HG03095 (cell line): ENCODE results near the gene LITAF.
A peak's percentile ranks its signal among the peaks of the same experiment; 100 is the strongest.
"Not testable (repeated sequence)": the region's sequence is repeated elsewhere in the genome, so short reads cannot be mapped to it uniquely, and the experiment has no call there.

Source experiments
- ATAC-seq: cut with Tn5 transposase; IDR thresholded peaks from one replicate; pipeline ENCODE4 v1.9.1; 2021; ENCODE audit warnings: moderate library complexity; ENCODE audit not compliant: unreplicated experiment

The LITAF gene

DNA sequence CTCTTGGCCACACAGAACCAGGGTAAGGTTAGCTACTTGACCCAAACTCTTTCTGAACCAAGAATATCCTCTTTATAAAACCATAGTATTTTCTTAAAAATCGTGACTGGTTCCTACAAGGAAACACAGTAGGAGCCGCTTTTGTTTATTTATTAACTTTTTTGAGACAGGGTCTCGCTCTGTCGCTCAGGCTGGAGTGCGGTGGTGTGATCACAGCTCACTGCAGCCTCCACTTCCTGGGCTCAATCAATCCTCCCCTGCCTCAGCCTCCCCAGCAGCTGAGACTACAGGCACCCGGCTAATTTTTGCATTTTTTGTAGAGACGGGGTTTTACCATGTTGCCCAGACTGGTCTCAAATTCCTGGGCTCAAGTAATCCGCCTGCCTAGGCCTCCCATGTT lies 14.7 kb upstream of the LITAF start:
- ATAC-seq = no peak

DNA sequence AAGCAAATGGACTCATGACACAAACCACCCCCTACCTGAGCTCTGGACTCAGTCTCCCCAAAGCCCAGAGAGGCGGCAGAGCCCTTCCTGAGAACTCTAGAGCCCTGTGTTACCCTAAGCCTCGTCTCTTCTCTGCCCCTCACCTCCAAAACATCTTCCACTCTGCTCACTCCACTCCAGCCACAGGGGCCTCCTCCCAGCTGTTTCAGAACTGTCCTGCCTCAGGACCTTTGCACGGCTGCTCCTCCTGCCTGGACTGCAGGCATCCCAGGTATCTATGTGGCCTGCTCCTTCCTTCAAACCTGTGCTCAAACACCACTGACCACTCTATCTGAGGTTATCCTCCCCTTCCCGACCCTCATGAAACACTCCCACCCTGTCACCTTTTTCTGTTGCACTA lies 12.9 kb upstream of the LITAF start:
- no peak for ATAC-seq

DNA sequence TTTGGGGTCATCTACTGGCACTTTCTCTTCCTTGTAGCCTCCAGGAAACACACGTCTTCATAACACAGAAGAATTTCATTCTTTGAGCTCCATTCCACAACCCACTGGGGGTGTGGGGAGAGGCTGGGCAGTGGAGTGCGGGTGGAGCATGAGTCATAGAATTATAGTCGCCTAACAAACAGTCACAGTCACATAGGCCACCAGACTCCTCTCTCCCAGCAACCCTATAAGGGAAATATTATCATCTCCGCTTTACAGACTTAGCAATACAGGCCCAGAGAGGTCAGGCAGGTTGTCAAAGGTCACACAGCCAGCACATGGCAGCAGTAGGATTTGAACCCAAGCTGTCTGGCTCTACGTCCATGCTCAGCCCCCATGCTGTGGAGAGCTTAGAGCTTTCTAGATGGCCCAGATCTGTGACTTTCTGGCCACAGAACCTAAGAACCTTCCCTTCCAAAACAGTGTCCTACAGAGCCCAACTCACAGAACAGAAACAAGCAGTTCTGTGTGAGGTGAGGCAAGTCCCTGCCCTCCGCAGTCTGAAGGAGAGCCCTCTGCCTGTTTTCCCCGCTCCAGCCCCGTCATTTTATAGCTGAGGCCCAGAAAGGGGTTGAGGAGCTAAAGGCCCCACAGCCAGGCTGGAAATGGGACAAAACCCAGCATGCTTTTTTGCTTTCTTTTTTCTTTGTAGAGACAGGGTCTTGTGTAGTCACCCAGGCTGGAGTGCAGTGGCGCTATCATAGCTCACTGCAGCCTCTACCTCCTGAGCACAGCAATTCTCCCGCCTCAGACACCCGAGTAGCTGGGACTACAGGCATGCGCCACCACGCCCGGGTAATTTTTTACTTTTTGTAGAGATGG lies 10.7 kb upstream of the LITAF start:
- no peak for ATAC-seq

DNA sequence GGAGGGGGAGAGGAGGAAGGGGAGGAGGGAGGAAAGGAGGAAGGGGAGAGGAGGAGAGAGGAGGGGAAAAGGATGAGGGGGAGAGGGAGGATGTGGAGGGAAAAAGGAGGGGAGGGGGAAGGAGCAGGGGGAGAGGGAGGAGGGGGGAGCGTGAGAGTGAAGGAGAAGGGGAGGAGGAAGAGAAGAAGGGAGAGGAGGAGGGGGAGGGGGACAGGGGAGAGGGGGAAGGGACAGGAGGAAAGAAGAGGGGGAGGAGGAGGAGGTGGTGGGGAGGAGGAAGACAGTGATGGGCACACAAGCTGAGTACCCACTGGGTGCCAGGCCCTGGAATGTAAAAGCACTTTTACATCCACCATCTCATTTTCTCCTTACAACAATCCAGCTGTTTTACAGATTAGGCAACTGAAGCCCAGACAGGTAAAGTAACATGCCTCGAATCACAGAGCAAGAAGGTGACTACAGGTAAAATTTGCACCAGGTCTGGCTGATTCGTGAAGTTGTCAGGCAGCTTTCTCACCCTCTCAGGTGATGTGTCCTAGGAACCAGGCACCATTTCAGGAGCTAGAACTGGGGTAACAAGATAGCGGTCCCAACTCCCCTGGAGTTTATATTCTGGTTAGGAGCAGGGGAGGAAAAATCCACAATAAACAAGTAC lies 10.0 kb upstream of the LITAF start:
- no peak for ATAC-seq

DNA sequence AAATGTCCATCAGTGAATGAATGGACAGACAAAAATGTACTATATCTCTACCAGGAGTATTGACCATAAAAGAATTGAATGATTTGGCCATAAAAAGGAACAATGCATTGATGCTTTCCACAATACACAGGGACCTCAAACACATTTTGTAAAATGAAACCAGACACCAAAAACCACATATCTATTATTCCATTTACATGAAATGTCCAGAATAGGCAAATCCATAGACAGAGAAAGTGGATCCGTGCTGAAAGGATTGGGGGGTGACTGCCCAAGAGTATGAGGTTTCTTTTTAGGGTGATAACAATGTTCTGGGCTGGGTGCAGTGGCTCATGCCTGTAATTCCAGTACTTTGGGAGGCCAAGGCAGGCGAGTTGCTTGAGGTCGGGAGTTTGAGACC lies 6.9 kb upstream of the LITAF start:
- ATAC-seq = no peak

DNA sequence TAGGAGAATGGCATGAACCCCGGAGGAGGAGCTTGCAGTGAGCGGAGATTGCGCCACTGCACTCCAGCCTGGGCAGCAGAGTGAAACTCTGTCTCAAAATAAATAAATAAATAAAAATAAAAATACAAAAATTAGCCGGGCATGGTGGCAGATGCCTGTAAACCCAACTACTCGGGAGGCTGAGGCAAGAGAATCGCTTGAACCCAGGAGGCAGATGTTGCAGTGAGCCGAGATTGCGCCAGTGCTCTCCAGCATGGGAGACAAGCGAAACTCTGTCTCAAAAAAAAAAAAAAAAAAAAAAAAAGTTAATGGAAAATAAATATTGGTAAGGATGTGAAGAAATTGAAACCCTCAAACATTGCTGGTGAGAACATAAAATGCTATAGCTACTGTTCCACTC lies 6.4 kb upstream of the LITAF start:
- not testable (repeated sequence) for ATAC-seq

DNA sequence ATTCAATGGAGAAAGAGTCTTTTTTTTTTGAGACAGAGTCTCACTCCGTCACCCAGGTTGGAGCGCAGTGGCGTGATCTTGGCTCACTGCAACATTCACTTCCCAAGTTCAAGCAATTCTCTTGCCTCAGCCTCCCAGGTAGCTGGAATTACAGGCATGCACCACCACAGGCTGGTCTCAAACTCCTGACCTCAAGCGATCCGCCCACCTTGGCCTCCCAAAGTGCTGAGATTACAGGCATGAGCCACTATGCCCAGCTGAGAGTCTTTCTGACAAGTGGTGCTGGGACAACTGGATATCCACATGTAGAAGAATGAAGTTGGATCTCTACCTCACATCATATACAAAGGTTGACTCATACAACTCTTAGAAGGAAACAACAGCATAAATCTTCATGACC lies 4.9 kb upstream of the LITAF start:
- ATAC-seq = not testable (repeated sequence)

DNA sequence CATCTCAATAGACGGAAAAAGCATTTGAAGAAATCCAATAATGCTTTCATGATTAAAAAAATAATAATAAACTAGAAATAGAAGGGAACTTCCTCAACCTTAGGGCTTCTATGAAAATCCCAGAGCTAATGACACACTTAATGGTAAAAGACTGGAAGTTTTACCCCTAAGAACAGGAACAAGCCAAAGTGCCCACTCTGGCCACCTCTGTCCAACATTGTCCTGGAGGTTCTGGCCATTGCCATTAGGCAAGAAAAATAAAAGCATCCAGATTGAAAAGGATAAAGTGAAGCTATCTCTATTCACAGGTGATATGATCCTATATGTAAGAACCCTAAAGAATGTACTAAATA lies 2.5 kb upstream of the LITAF start:
- ATAC-seq = no peak

DNA sequence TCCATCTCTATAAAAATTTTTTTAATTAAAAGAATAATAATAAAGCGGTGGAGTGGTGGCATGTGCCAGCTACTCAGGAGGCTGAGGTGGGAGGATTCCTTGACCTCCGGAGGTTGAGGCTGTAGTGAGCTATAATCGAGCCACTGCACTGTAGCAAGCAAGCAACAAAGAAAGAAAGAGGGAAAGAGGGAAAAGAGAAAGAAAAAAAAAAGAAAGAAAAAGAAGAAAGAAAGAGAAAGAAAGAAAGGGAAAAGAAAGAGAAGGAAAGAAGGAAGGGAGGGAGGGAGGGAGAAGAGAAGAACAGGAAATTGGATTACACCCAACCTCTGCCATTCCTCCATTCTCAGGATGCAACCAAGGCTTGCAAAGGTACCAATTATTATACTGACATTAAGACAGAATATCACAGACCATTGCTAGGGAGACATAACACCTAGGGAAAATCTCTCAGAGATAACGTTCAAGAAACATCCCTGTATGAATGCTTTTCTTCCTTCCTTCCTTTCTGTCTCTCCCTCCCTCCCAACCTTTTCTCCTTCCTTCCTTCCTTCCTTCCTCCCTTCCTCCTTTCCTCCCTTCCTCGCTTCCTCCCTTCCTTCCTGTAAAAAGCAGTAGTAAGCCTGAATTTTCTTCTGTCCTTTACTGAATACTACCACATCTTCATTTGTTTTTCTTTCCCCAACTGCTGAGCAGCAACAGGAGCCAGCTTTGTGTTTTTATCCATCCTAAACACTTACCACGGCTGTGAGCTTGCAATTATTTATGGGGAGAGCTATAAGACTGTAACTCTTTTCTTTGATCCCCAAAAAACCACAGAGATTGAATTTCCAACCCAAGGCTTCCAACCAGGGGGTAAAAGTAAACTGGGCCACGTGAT lies 1.8 kb upstream of the LITAF start:
- ATAC-seq = no peak

DNA sequence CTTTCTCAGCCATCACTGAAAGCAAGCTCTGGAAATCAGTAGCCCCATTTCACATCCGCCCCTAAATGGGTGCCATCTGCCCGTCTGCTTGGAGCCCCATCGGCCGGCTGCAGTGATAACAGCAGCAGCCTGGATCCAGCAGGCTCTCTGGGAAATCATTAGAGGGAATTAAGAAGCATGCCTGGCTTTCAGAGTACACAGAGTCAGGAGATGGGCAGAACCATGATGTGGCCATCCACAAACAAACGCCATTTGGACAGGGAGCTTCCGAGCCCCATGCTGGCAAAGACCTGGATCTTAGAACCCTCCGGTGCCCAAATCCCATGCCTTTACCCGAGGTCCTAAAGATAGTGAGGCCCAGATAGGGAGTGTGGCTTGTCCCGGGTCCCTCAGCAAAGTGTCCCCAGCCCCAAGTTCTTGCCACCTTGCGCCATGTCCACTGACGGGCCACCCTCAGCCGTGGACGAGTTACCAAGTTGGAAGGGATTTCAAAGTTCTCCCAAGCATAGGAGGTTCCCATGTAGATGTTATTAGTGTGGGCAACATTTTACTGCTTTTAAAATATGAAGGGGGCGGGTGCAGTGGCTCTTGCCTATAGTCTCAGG lies 1.0 kb upstream of the LITAF start:
- no peak for ATAC-seq

DNA sequence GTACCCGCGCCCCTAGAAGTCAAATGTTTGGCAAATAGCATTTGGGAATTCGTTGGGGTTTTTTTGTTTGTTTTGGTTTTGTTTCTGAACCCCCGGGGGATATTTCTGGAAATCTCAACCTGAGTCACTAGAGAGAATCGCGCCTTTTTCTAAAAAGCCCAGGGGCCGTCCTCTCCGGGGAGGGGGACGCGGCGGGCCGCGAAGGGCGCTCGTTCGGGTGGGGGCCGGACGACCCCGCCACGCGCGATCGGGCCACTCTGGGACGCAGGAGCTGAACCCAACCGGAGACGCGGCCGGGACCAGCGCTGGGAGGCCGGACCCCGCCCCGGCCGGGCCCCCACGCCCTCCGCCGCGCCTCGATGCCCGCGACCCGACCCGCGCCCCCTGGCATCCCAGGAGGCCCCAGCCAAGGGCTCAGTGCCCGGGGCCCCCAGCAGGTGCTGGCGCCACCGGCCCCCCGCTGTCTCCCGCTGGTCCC lies 302 bp downstream of the LITAF start:
- ATAC-seq = peak; percentile 7

DNA sequence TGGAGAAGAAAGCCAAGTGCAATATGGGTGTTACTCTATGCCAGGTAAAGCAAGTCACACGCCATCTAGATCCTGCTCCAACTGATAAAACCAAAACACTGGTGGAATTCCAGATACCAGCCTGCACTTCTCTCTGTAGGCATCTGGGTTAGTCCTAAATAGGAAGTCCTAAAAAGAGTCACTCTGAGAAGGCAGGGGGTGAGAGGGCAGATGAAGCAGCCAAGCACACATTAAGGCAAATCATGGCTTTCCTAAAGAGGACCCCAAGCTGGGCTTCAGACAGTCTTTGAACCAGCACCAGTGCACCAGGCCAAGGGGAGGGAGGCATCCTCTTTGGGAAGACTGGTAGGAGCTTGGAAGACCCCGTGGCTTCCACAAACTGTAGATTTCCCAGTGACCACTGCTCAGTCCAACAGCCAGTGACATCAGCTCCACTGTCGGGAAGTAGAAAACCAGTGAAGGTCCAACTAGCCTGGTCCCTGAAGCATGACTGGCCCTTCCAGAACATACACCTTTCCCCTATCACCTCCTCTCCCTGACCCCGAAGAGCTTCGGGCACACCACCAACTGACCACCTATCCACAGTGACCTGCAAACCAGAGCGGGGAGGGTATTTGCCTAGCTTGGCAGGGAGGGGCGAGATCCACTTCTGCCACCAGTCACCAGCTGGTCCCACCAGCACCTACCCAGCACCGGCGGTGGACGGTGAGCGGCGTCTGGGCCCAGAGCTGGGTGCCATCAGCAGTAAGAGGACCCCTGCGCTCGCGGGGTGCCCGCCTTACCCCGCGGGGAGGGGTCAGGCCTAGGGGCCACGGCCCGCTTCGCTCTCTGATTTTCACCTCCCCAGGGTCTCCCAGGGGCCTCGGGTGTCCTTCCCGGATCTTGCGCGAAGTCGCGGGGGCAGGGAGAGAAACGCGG lies 1.0 kb downstream of the LITAF start:
- ATAC-seq = no peak

DNA sequence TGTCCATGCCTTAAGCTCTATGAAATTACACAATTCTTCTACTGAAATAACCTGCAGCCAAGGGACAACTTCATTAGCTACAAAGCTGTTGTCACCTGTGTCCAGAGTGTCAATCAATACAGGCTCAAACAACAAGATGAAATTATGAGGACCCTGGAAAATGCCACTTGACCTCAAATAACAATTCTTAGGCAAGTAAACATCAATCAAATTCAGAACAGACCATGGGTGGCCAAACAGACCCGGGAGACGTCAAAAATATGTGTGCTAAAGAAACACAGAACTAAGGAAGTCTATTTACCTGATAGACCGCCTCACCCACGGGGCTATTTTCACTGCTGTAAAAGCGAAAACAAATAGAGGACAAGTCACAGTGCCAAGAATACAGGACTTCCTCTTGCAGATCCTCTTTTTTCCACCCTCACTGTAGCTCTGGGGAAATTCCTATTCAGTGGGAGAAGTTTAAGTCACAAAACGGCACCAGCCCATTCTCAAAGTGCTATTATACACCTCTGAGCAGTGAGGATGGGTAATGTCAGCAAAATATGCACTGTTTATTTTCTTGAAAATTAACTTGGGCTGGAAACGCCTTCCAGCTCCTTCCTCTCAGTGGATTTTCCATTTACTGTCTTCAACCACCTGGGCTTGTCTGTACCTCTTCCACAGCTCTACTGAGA lies 2.7 kb downstream of the LITAF start:
- ATAC-seq = no peak

DNA sequence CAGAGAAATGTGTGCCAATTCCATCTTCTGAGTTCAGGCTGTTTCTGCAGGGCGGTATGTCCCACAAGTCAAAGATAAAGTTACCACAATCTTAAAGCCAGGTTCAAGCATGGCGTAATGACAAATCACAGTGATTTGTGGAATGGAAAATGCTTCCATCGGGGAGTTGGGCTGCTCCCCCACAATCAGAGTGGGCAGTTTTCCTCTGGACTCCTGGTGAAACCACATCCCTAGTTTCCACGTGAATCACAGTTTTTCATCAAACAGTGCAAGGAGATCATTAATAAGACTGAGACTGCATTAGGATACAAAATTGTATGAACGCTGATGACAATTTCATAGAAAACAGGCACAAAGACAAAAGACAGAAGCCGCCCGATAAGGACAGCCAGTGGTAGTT lies 3.6 kb downstream of the LITAF start:
- no peak for ATAC-seq

DNA sequence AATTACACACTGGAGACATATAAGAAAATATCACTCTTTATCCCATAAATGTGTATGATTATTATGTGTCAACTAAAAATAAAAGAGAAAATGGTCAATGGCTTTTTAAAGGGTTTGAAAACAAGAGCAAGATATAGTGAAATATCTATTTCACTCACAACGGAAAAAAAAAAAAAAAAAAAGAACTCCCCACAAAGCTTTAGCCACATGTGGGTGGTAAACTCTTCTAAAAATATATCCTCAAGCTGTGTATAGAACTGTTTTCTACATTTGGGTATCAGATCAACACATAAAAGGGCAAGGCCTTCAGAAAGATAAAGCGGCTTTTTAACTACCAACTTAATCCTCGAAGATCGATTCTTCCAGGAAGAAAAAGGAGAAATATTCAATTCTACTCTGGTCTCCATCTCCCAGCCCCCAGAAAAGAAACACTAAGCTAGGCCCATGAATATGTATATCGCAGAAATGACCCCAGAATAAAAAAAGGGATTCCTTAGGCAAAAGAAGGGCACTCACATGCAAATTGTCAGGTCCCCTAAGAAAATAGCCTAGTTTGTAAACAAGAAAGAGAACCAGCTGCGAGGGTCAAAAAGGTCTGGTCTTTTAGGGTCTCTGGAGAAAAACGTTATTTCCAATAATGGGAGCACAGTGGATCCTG lies 4.4 kb downstream of the LITAF start:
- no peak for ATAC-seq

DNA sequence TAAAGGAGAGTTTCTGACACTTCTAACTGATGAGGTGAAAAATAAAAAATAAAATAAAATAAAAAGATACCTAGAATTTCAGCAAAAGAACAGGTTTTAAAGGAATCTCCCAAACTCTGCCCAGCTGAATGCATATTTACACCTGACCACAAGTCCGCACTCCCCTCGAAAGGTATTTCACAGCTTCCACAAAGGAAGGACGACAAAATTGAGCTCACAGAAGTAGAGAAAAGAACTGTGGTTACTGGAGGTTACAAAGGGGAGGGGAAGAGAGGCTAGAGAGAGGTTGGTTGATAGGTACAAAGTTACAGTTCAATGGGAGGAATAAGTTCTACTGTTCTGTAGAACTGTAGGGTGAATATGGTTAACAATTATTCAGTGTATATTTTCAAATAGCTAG lies 5.0 kb downstream of the LITAF start:
- ATAC-seq = no peak

DNA sequence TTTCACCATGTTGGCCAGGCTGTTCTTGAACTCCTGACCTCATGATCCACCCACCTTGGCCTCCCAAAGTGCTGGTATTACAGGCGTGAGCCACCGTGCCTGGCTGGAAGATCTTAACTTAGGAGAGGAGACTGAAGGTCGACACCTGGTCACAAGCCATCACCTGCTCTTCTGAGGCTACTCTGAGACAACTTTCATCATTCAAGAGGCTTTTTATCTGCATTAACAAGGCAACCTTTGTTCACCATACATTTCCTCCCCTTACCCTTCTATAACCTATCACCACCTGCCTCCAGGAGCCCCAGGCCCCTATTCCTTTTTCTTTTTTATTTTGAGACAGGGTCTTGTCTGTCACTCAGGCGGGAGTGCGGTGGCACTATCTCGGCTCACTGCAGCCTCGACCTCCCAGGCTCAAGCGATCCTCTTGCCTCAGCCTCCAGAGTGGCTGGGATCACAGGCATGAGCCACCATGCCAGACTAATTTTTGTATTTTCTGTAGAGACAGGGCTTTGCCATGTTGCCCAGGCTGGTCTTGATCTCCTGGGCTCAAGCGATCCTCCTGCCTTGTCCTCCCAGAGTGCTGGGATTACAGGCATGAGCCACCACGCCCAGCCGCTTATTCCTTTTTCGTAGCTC lies 6.2 kb downstream of the LITAF start:
- no peak for ATAC-seq

DNA sequence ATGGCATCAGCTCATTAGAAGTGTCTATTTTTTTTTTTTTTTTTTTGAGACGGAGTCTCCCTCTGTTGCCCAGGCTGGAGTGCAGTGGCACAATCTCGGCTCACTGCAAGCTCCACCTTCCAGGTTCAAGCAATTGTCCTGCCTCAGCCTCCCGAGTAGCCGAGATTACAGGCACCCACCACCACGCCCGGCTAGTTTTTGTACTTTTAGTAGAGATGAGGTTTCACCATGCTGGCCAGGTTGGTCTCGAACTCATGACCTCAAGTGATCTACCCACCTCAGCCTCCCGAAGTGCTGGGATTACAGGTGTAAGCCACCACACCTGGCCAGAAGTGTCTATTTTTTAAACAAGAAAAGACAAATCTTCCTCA lies 9.4 kb downstream of the LITAF start:
- ATAC-seq = not testable (repeated sequence)
